NCI-H2227 (cell line): ENCODE data around the gene CLEC11A.

Experiments
- DNase-seq: peaks from one replicate; lab custom pipeline; 2025; ENCODE audit not compliant: unreplicated experiment; lab: John Stamatoyannopoulos, UW

The CLEC11A gene, protein sequence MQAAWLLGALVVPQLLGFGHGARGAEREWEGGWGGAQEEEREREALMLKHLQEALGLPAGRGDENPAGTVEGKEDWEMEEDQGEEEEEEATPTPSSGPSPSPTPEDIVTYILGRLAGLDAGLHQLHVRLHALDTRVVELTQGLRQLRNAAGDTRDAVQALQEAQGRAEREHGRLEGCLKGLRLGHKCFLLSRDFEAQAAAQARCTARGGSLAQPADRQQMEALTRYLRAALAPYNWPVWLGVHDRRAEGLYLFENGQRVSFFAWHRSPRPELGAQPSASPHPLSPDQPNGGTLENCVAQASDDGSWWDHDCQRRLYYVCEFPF

DNA sequence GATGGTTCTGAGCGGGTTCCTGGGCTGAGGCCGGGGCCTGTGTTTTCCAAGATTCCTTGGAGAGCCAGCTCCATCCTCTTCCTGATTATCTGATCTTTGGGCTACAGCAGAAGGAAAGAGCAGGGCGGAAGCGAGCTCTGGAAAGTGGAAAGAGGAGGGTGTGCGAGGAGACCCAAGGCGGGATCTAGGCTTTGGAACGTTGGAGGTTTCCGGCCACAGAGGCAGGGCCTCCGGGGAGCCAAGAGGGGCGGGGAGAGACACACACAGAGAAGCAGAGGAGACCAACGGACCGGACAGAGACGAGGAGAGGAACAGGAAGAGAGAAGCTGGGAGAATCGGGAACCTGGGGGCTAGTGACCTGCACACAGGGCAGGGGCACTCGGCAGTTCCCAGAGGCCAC is at the start of gene CLEC11A:
TSS of gene CLEC11A (plus strand) at position 296 of the 400 bp plus-strand sequence. CDS start 162 bp downstream, outside the sequence.
- no peak for DNase-seq

DNA sequence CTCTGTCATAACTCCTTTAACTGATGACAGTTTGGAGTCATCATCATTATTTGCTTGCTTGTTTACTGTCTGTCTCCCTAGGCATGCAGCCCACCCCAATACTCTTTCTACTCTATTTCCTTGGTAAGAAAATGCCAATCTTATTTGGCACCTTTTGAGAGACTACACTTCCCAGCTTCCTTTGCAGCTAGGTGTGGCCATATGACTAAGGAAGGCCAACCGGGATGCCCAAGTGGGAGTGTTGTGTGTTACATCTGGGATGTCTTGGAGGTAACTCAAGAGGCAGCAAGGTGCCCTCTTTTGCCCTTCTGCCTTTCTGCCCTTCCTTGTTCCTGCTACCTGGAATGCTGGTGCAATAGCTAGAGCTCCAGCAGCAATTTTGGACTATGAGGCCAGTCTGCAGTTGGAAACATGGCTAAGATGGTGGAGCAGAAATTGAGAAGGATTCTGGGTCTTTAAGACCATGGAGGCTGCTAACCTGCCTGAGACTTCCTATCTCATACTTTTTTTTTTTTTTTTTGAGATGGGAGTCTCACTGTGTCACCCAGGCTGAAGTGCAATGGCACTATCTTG is 46.5 kb upstream of the CLEC11A start:
- DNase-seq = no peak

DNA sequence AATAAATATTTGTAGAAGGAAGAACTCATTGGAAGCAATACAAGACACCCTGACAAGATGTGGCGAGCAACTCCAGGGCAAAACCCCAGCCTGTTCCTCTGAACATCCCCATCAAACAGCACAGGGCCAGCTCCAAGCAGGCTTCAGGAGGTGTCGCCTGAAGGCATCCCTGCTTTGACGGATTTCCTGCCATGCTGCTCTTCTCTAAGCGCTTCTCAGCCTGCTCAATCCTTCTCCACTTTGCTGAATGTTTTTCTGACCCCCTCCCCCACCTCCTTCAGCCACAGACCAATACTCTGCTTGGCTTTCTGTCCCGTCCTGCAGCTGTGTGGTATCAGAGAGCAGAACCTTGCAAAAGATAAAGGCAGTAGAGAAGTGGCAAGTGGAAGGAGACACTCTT is 45.5 kb upstream of the CLEC11A start:
- no peak for DNase-seq

DNA sequence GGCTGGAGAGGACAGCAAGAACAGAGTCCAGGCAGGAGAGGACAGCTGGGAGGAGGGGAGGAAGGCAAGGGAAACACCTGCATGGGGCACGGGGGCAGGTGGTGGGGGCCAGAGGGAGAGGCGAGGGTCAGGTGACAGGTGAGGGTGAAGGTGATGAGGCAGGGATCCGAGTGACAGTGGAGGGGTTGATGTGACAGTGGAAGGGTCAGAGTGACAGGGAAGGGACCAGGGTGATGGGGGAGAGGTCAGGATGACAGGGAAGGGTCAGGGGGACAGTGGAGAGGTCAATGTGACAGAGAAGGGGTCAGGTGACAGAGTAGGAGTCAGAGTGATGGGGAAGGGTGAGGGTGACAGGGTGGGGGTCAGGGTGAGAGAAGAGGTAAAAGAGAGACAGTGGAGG is 44.8 kb upstream of the CLEC11A start:
- DNase-seq = no peak

DNA sequence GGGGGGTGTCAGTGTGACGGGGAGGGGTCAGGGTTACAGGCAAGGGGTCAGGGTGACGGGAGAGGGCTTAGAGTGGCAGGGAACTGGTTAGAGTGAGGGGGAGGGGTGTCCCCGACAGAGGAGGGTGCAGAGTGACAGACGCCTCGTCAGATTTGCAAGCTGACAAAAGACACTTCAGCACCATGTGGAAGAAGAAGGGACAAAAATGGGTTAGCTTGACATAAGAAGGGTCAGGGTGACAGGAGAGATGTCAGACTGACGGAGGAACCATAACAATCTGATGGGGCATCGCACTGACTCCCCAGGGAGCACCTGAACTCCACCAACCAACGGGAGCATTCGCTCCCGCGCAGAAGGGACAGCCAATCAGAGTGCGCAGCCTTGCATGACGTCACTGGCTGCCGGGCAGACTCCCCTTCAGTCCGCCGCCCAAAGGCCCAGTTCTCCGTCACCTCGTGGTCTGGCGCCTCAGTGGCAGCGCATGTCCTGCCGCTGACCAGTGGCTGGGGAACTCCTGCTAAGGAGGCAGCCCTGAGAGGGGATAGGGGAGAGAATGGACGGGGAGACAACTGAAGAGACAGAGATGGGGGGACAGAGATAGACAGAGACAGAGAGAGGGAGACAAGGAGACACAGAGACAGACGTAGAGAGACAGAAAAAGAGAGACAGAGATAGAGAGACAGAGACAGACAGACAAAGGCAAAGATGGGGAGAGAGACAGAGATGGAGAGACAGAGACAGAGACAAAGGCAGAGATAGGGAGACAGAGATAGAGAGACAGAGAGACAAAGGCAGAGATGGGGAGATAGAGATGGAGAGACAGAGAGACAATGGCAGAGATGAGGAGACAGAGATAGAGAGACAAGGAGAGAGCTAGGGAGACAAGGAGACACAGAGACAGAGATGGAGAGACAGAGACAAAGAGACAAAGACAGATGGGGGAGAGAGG is 43.7 kb upstream of the CLEC11A start:
- DNase-seq = peak; percentile 88

DNA sequence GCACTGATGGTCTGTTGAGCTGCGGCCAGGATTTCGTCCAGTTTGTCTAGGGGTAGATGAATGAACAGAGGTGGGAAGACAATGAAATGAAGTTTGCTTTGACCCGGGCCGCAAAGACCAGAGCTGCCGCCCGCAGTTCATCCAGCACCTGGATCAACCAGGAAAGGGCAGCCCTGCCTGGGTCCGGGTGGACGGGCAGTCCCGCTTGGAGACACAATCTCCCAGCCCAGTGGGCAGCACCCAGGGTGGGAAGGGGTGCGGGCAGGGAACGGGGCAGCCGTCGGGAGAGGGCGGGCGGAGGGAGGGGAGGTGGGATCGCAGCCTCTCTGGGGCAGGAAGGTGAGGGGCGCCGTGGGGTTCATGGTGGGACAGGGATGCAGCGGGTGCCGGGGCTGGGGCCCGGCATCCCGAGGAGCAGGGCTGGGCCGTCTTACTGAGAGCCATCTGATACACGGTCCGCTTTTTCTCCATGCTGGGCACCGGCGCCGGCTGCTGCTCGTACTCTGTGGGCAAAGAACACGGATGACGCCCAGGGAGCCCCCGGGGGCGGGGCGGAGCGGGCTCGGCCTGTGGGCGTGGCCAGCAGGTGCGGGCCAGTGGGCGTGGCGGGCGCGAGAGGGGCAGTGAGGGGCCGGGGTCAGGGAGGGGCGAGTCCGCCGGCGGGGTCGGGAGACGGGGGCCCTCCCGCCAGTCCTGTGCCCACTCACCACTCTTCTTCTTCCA is 36.7 kb upstream of the CLEC11A start:
- DNase-seq = no peak

DNA sequence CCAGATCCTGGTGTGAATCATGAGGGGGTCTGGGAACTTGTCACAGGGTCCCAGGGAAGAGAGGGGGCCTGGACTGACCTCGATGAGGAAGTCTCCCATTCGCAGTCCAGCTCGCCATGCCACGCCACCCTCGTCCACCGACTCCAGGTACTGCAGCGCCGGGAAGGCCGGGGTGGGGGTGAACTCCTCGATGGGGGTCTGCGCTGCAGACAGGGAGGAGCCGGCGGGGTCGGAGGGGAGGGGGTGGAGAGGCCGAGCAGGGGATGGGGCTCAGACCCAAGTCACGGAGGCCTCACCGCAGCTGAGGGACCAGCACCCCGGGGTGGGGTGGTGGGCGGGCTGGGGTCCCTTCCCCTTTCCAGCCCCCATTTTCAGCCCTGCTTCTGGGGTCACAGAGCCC is 34.4 kb upstream of the CLEC11A start:
- DNase-seq = no peak

DNA sequence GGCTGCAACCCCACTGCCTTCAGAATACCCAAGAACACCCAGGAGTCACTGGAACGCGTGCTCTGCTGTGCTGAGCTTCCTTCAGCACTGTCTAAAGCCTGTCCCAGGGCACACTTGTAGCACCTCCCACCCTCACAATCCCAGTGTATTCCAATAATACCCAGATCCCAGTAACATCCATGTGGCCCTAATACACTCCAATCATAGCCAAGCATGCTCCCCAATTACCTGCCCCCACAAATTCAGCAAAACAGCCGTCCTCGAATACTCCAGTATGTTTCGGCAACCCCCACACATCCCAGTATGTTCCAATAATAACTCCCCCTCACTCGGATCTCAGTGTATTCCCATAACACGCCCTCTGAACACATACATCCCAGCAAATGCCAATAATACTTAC is 32.7 kb upstream of the CLEC11A start:
- no peak for DNase-seq

DNA sequence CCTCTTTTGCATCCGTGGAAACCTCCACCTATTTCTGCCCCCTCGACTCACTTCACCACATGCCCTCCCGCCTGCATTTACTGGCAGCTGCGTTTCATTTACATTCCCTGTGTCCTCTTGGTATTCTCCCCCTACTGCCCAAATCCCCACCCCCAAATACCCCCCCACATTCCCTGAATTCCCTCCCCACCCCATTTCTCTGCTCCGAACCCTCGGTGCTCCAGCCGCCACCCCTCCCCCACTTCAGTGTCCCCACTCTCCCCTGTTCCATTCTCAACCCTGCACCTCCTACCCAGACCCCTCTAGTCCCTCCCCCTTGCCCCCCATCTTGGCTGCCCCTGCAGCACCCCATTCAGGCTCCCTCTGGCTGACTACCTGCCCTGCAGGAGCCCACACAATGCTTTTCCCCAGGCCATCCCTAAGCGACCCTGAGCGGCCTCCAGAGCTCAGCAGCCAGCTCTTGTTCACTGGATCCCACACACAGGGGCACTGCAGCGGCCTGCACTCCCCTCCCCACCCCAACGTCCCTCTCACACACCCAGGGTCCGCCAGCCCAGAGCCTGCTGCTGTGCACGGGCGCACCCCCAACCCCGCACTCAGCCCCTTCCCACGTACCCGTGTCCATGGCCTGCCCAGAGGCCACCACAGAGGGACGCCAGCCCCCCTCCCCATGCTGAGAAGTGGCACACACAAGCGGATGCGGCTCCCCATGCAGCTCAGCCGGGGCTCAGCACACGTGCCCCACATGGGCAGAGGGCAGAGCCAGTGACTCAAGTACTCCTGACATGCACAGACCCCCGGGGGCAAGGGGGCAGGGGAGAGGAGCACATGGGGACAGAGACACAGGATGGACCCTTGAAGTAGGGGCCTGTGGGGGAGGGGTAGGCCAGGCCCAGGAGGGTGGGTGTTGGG is 29.8 kb upstream of the CLEC11A start:
- no peak for DNase-seq

DNA sequence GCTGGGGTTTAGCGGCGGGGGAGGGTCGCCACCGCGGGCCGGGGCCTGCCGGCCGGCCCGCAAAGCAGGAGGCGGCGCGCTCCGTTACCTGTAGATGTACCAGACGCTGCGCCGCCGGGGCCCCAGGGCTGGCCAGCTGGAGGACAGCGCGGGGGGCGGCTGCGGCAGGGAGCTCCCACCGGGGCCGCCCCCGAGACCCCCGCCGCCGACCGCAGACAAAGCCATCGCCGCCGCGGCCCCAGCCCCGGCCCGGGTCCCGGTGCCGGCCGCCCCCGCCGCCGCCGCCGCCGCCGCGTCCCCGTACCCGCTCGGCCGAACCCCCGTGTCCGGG is 28.4 kb upstream of the CLEC11A start:
- peak; percentile 41 for DNase-seq

DNA sequence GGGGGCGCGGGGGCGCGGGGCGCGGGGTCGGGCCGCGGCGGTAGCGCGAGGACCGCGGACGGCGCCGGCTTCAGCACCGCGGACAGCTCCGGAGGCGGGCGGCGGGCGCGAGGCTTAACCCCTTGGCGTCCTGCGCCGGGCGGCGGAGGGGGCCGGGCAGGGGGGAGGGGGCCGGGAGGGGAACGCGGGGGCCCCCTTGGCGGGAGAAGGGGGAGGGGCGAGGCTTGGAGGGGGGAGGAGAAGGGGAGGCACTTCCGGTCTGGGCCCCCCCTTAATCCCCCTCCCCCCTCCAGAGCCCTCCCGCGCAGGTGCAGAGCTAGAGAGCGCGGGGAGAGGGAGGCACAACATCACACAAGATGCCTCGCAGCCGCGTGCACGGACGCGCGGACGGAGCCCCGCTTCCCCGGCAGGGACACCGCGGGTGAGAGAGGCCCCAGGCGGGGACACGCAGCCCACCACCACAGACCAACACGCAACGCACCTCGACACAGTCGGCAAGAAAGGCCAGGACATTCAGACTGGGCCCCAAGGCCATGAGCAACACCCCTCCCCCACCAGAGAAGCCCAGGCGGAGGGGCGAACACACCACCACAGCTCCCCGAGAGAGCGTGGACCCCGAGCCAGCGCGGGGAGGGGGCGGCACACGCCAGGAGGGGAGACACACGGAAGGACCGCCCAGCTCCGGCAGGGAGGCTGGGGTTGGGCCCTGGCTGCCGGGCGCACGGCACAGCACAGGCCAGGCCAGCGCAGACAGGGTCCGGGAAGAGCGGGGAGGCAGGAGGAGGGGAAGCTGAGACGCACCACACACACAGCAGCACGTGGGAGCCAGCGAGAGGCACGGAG is 27.7 kb upstream of the CLEC11A start:
- peak; percentile 87 for DNase-seq

DNA sequence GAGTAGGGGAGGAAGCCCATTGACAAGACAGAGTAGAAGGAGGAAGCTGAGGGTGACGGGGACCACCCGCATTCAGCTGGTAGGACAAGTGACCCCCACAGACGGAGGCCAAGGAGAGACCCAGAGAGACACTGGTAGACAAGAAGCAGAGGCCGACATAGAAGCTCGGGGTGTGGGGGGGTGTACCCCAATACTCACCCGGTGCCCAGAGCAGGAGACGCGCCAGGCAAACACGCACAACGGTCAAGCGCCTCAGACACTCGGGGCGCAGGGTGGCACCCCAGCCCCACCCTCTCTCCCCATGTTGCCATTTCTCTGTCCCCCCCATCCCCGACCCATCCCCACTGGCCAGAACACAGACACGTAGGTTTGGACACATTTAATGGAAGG is 27.1 kb upstream of the CLEC11A start:
- DNase-seq = no peak

DNA sequence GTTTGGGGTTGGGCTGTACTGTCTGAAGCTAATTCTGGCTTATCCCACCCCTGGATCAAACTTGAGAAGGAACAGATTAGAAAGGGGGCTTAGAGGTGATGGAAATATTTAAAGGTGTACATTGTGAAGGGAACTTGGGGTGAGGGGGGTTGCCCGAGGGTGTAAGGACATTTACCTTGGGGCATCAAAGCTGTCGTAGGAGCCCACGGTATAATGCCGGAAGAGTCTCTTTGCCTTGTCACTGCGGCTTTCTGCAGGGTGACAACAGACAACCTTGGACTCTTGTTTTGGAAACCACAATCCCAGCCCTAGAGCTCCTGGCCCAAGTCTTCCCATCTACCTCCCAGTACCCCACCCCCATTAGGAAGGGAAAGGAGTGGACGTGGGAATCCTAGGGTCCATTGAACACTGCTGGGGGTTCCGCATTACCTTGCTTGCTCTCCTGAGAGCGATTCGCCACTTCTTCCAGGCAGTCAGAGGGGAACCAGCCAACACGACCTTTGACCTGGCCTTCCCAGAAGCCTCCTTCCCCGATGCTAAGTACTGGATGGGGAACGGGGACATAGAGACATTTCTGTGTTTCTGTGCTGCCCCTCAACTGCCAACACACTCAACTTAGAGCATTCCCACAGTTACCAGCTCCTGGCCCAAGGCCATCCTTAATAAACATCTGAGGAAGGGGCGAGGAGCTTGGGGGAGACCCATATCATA is 25.6 kb upstream of the CLEC11A start:
- no peak for DNase-seq

DNA sequence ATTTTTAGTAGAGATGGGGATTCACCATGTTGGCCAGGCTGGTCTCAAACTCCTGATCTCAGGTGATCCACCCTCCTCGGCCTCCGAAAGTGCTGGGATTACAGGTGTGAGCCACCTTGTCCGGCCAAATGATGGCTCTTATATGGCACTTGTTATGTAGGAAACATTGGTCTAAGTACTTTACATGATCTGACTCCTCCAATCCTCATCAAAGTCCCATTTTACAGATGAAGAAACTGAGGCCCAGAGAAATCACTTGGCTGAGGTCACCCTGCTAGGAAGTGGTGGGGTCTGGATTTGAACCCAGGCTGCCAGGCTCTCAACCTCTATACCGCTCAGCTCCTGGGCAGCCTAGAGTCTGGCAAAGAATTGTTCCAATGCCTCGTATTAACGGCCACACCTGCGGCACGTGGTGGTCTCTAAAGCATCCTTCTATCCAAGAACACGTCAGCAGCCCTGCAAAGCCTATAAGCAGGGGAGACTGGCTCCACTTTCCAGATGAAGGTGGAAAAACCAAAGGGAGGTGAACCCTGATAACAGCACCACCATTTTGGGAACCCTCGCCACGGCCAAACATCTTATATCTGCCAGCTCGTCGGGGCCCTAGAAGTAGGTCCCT is 21.7 kb upstream of the CLEC11A start:
- no peak for DNase-seq

DNA sequence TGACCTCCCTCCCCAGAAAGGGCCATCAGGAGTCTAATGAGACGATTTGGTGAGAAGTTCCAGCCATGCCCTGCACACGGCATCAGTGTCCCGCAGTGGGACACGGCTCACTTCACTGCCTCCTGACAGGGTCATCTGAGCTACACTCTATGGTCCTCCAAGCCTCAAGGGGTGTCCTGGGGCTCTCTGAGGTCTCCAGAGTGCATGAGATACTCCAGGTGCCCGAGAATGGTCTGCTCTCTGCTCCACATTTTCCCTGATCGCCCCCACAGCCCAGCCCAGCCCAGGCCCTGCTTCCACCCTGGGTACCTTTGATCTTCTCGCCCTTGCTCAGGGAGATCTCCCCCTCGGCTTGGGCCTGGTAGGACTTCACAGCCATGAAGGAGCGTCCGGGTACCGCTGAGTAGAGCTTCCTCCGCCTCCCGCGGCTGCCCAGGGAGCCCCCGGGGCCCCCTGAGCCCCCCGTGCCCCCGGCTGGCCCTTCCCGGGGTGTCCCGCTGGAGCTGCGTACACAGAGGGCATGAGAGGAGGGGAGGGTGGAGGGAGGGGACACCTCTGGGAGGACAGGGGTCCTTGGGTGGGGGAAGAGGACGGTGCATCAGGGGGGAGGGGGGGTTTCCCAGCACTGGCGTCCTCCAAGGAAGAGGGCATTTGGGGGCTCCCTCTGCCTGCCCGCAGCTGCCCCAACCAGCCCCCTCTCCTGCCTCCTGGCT is 20.9 kb upstream of the CLEC11A start:
- DNase-seq = no peak

DNA sequence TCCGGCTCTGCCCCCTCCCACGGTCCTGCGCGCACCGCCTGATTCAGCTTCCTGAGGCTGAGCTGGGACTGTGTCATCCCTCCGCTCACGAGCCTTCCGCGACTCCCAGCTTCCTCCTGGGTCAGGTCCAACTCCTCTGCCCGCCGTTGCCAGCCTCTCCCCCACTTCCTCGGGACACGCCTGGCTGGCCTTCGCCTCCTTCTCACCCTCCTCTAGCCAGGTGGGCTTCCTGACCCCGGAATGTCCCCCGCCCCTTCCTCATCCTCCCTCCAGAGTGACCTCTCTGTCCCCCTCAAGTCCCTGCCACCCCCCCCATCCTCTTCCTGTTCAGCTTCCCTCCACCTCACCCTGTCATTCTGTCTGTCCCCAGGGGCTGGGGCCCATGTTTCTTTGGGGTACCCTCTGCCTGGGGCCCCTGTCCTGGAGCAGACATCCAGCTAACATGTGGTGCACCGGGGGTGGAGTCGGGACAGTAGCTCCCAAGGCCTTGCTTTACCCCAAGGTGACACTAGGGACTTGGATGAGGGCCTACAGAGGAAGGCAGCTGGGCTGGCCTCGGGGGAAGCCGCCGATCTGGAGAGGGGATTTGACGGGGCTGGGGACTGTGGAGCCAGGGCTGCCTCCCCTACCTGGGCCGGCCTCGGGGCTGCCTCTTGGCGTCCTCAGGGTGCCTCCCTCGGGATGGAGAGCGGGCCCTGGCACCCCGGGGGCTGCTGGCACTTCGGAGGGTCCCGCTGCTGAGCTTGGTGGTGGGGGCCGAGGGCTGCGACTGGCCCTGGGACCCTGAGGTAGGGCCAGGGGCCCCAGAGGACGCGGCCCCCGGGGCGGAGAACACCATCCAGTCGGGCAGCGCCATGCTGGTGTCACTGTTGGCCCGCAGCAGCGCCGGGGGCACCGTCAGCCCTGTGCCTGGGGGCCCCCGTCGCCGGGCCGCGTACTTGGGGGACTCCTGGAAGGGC is 20.0 kb upstream of the CLEC11A start:
- DNase-seq = no peak
